Measurements from ENCODE around the gene TGM2.

DNA sequence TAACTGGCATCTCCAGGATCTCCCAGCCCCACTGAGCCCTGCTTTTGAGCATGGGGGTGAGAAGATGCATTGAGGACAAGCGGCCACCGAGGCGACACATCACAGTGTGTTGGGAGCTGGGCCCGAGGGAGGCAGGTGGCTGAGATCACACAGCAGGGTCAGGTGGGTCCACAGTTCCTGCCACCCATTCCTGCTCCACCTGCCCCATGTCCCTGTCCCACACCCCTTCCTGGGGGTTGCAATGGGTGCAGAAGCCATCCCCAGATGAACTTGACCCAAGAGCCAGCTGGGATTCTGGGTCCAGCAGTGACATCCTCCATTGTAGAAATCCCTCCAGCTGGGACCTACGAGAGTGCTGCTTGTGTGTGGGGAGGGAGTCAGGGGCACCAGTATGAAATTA, 1.0 kb downstream of the TGM2 start:
- TF ChIP-seq CTCF (IDR thresholded peaks at IDR 0.05): no peak
- TF ChIP-seq POLR2A (IDR thresholded peaks at IDR 0.05): no peak

Data from esophagus squamous epithelium (tissue), 4 donors.